Measurements from ENCODE around the gene RNF11. TPM values are rescaled to one million over a fixed set of nuclear protein-coding genes. Genes with fewer than 3 reads are reported as not detected.
A peak's percentile ranks its signal among the peaks of the same experiment; 100 is the strongest.

RNF11 gene
- total RNA-seq, 1 donor from 2014 or later = 94.0 TPM

- no peaks in the 10 kb centered on the region for H3K9me3 ChIP-seq
- H3K27me3 ChIP-seq = no peaks in the 10 kb centered on the region
- TF ChIP-seq, protein P1, sequence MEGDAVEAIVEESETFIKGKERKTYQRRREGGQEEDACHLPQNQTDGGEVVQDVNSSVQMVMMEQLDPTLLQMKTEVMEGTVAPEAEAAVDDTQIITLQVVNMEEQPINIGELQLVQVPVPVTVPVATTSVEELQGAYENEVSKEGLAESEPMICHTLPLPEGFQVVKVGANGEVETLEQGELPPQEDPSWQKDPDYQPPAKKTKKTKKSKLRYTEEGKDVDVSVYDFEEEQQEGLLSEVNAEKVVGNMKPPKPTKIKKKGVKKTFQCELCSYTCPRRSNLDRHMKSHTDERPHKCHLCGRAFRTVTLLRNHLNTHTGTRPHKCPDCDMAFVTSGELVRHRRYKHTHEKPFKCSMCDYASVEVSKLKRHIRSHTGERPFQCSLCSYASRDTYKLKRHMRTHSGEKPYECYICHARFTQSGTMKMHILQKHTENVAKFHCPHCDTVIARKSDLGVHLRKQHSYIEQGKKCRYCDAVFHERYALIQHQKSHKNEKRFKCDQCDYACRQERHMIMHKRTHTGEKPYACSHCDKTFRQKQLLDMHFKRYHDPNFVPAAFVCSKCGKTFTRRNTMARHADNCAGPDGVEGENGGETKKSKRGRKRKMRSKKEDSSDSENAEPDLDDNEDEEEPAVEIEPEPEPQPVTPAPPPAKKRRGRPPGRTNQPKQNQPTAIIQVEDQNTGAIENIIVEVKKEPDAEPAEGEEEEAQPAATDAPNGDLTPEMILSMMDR (IDR thresholded peaks at IDR 0.05) = no peak
- H3K4me3 ChIP-seq = no peak overlapping the region
- H3K36me3 ChIP-seq = peaks cover 4% of the 10 kb centered on the region
- ATAC-seq (no peak), DNase-seq (no peak)
- H3K27ac ChIP-seq = no peak overlapping the region
- intact Hi-C loops (cut with DNase I) = no loop called here
- H3K4me1 ChIP-seq = peaks cover 6% of the 10 kb centered on the region
Observed at GRCh38 chr1:51283979-51284378, 47.9 kb downstream of the RNF11 start.

DNA sequence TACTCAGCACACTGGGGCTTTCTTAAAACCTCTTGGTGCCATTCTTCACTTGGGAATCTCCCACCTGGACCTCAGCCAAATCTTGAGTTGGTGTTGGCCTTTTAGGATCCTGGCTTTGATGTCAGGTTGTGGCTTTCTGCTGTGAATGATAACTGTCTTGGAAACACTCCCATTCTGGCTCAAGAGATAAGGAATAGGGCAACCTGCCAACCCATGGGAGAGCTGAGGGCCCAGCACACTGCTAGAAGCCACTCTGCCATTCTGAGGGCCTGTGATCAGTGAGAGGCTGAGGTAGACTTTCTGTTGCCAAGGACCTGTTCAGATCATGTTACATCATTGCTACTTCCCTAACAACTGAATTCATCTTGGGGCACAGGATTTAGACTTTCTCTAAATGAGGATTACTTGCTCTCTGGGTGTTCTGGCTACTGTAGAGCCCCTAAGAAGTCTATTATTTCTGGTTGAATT lies 48.4 kb downstream of the RNF11 start:
- intact Hi-C loops (cut with DNase I) = no loop called here
- H3K4me3 ChIP-seq = no peak overlapping the region
- no peaks in the 10 kb centered on the region for H3K9me3 ChIP-seq
- peaks cover 4% of the 10 kb centered on the region for H3K36me3 ChIP-seq
- ATAC-seq (peak; percentile 70), DNase-seq (no peak)
- no peak overlapping the region for H3K27ac ChIP-seq
- H3K4me1 ChIP-seq = peaks cover 6% of the 10 kb centered on the region
- TF ChIP-seq, protein P1 (IDR thresholded peaks at IDR 0.05) = no peak
- no peaks in the 10 kb centered on the region for H3K27me3 ChIP-seq

DNA sequence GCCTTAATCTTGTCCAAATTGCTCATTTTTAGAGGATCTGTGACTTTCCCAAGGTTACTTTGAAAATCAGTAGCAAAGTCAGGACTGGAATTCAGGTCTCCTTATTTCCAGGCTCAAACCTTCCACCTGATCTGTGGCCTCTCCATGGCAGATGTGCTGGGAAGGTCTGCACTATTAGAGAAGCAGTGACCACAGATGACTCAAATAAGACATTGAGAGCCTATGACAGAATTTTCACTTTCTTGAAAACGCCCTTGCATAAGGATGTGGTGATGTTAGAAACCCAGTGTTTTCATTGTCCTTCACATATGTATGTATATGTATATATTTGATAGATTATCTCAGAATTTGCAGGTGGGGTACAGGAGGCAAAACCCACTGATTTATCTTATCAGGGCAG lies 49.0 kb downstream of the RNF11 start:
- H3K36me3 ChIP-seq = peaks cover 4% of the 10 kb centered on the region
- peaks cover 6% of the 10 kb centered on the region for H3K4me1 ChIP-seq
- H3K4me3 ChIP-seq = no peak overlapping the region
- DNase-seq (no peak), ATAC-seq (no peak)
- H3K27me3 ChIP-seq = no peaks in the 10 kb centered on the region
- TF ChIP-seq, protein P1 (IDR thresholded peaks at IDR 0.05) = no peak
- intact Hi-C loops (cut with DNase I) = no loop called here
- no peak overlapping the region for H3K27ac ChIP-seq
- H3K9me3 ChIP-seq = no peaks in the 10 kb centered on the region

GRCh38 chr1:51287966-51288365 lies 51.9 kb downstream of the RNF11 start:
- intact Hi-C loops (cut with DNase I) = no loop called here
- Histone ChIP-seq H3K9me3 (no peaks in the 10 kb centered on the region), H3K4me1 (peaks cover 6% of the 10 kb centered on the region), H3K4me3 (no peak overlapping the region), H3K27me3 (no peaks in the 10 kb centered on the region), H3K27ac (no peak overlapping the region), H3K36me3 (peaks cover 4% of the 10 kb centered on the region)
- ATAC-seq = no peak
- TF ChIP-seq, protein P1 (IDR thresholded peaks at IDR 0.05) = no peak
- no peak for DNase-seq

DNA sequence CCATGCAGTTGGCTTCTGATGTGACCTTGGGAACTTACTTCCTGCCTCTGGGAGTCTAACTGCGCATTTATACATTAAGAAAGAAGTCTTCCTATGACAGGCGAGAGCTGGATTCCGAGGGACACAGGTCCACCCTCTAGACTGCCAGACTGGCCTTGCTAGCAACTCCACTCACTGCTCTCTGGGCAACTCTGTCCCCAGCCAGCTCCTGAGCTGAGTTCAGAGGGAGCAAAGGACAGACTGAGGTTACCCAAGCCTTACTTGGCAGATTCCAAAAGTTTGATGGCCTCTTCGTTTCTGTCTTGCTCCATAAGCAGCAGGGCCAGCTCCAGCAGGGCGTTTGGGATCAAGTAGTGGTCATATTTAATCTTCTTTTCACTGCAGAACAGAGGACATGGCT lies 52.5 kb downstream of the RNF11 start:
- ATAC-seq = no peak
- no peak for DNase-seq
- Histone ChIP-seq H3K27ac (no peak overlapping the region), H3K9me3 (no peaks in the 10 kb centered on the region), H3K27me3 (no peaks in the 10 kb centered on the region), H3K4me1 (peaks cover 6% of the 10 kb centered on the region), H3K36me3 (peaks cover 4% of the 10 kb centered on the region), H3K4me3 (no peak overlapping the region)
- TF ChIP-seq, protein P1 (IDR thresholded peaks at IDR 0.05) = no peak
- intact Hi-C loops (cut with DNase I) = no loop called here
